Esophagus squamous epithelium (tissue), 5 donors: Measurements from ENCODE around the gene BUB1. TPM values are rescaled to one million over a fixed set of nuclear protein-coding genes. Genes with fewer than 3 reads are reported as not detected.
A peak's percentile ranks its signal among the peaks of the same experiment; 100 is the strongest.
"Not testable (repeated sequence)": the region's sequence is repeated elsewhere in the genome, so short reads cannot be mapped to it uniquely, and the experiment has no call there.

ENCODE experiments used
- DNase-seq: peaks from one replicate; lab custom pipeline; 2025; lab: John Stamatoyannopoulos, UW
- H3K27ac ChIP-seq, 4 donors: fragments of 200-600 bp; sonication (generic); one replicate each; pipeline ENCODE4 v1.5.1; 2016 to 2019; ENCODE audit warnings: mild to moderate bottlenecking in 1 of 4
- H3K27me3 ChIP-seq, 4 donors: fragments of 200-600 bp; sonication (generic); 1 replicate in 3 of 4; 2 replicates in 1 of 4; pipeline versions ENCODE4 v1.5.1 to v1.6.0; 2017 to 2021; ENCODE audit warnings: antibody characterized with exemption in 1 of 4
- H3K36me3 ChIP-seq, 3 donors: fragments of 200-600 bp; sonication (generic); one replicate each; pipeline ENCODE4 v1.5.1; 2016 to 2019
- H3K4me1 ChIP-seq, 3 donors: fragments of 200-600 bp; sonication (generic); one replicate each; pipeline ENCODE4 v1.5.1; 2017 to 2019
- H3K4me3 ChIP-seq, 4 donors: fragments of 200-600 bp; sonication (generic); 1 replicate in 3 of 4; 2 replicates in 1 of 4; pipeline ENCODE4 v1.5.1; 2016 to 2019; ENCODE audit warnings: mild to moderate bottlenecking in 2 of 4, moderate library complexity in 1 of 4
- H3K9me3 ChIP-seq, 3 donors: fragments of 200-600 bp; sonication (generic); one replicate each; pipeline ENCODE4 v1.5.1; 2016 to 2019
- CTCF ChIP-seq, 6 experiments: fragments of 450-650 bp in 4 of 6; fragments of 200-600 bp in 2 of 6; sonication (generic) in 2 of 6; IDR thresholded peaks; one replicate each; pipeline ENCODE4 v1.5.1; 2016 to 2019; ENCODE audit warnings: antibody characterized with exemption in 6 of 6, mild to moderate bottlenecking in 4 of 6, moderate library complexity in 4 of 6
- POLR2A ChIP-seq, 4 donors: fragments of 450-650 bp; IDR thresholded peaks; one replicate each; pipeline ENCODE4 v1.6.1; 2017; ENCODE audit warnings: antibody characterized with exemption in 4 of 4, mild to moderate bottlenecking in 4 of 4, moderate library complexity in 3 of 4
- WGBS, 2 donors: methylation state at CpG; one replicate each; pipeline ENCODE4 v1.1.5; 2018; 5-methylcytosine and 5-hydroxymethylcytosine counted together
- intact Hi-C: fragments of 100-400 bp; cut with DNase I; formaldehyde crosslinking; loops from one replicate; pipeline ENCODE4 v1.15.0; 2022
- total RNA-seq, 4 donors: library from RNA; depleted of rRNA; stranded (reverse); fragments of >200 nt; gene quantifications; one replicate each; pipeline ENCODE4 v1.1.0, GENCODE V29; 2016
- donor health status: DM: yes; HTN: yes; CAD: no.

The BUB1 gene
- total RNA-seq, 4 donors from 2014 or later, result 4.9 to 26.5 (median 11.6) TPM

GRCh38 chr2:110638004-110638403 is 39.9 kb downstream of the BUB1 start:
- no peaks in the 10 kb centered on the region for H3K4me1 ChIP-seq
- no peaks in the 10 kb centered on the region for H3K9me3 ChIP-seq
- WGBS, 2 donors, result 80 to 92% methylated on average over 1 of the region's 1 CpG
- intact Hi-C loops, result no loop called here
- H3K4me3 ChIP-seq, result no peak overlapping the region
- H3K27me3 ChIP-seq, result no peaks in the 10 kb centered on the region
- DNase-seq, result no peak
- TF ChIP-seq POLR2A (IDR thresholded peaks at IDR 0.05) (no peak), CTCF (IDR thresholded peaks at IDR 0.05) (no peak)
- H3K27ac ChIP-seq, result no peak overlapping the region
- peaks cover 0 to 9% (median 0%) of the 10 kb centered on the region in 3 donors for H3K36me3 ChIP-seq

- intact Hi-C loops, result no loop called here
- no peak for DNase-seq
- 61 to 74% methylated on average over 1 of the region's 1 CpG for WGBS, 2 donors
- Histone ChIP-seq H3K9me3 (no peaks in the 10 kb centered on the region), H3K27ac (no peak overlapping the region), H3K36me3 (peaks cover 0 to 5% (median 0%) of the 10 kb centered on the region in 3 donors), H3K4me1 (no peaks in the 10 kb centered on the region), H3K27me3 (no peaks in the 10 kb centered on the region), H3K4me3 (no peak overlapping the region)
- no peak for TF ChIP-seq POLR2A (IDR thresholded peaks at IDR 0.05)
- TF ChIP-seq CTCF (IDR thresholded peaks at IDR 0.05), result no peak
Observed at GRCh38 chr2:110637093-110637492, 40.8 kb downstream of the BUB1 start.

GRCh38 chr2:110635949-110636628 is 41.8 kb downstream of the BUB1 start:
- H3K4me1 ChIP-seq, result not testable (repeated sequence)
- WGBS, 2 donors, result 88 to 98% methylated on average over 4 of the region's 4 CpGs

GRCh38 chr2:110627348-110627747 is 50.5 kb downstream of the BUB1 start:
- H3K36me3 ChIP-seq, intact Hi-C loops: not testable (repeated sequence)

More at GRCh38 chr2:110635949-110636628, 41.8 kb downstream of the BUB1 start:
- H3K36me3 ChIP-seq, H3K27ac ChIP-seq, H3K4me3 ChIP-seq, intact Hi-C loops, H3K27me3 ChIP-seq, DNase-seq, H3K9me3 ChIP-seq: not testable (repeated sequence)

GRCh38 chr2:110619326-110619939 is 58.4 kb downstream of the BUB1 start:
- H3K27ac ChIP-seq, H3K36me3 ChIP-seq, H3K4me1 ChIP-seq, DNase-seq, H3K9me3 ChIP-seq, intact Hi-C loops, H3K27me3 ChIP-seq, H3K4me3 ChIP-seq: not testable (repeated sequence)
- 63% methylated on average over 1 to 2 of the region's 9 CpGs for WGBS, 2 donors

More at GRCh38 chr2:110627348-110627747, 50.5 kb downstream of the BUB1 start:
- not testable (repeated sequence) for H3K27ac ChIP-seq, H3K4me3 ChIP-seq, H3K4me1 ChIP-seq, H3K27me3 ChIP-seq, H3K9me3 ChIP-seq, DNase-seq
- 93 to 94% methylated on average over 1 of the region's 1 CpG for WGBS, 2 donors

- no CpG with 5 or more reads among the region's 1 CpG for WGBS, 2 donors
- DNase-seq, H3K4me3 ChIP-seq, H3K9me3 ChIP-seq, H3K27me3 ChIP-seq, intact Hi-C loops, H3K27ac ChIP-seq, H3K36me3 ChIP-seq, H3K4me1 ChIP-seq: not testable (repeated sequence)
Observed at GRCh38 chr2:110613927-110614326, 63.9 kb downstream of the BUB1 start.

GRCh38 chr2:110610613-110611250 is 67.1 kb downstream of the BUB1 start:
- H3K27me3 ChIP-seq, H3K36me3 ChIP-seq, H3K9me3 ChIP-seq, H3K4me1 ChIP-seq, DNase-seq, H3K27ac ChIP-seq, intact Hi-C loops: not testable (repeated sequence)
- WGBS, 2 donors, result no CpG with 5 or more reads among the region's 94 CpGs
- H3K4me3 ChIP-seq, result peak overlapping the region in 3 of 4 donors; percentile 17 to 43 (median 31)

GRCh38 chr2:110609843-110610612 is 67.8 kb downstream of the BUB1 start:
- WGBS, 2 donors, result no CpG with 5 or more reads among the region's 45 CpGs
- H3K27me3 ChIP-seq, H3K36me3 ChIP-seq, H3K4me1 ChIP-seq, DNase-seq, H3K9me3 ChIP-seq, H3K27ac ChIP-seq, intact Hi-C loops: not testable (repeated sequence)
- H3K4me3 ChIP-seq, result peak overlapping the region in 3 of 4 donors; percentile 17 to 43 (median 31)

GRCh38 chr2:110608788-110609502 is 68.9 kb downstream of the BUB1 start:
- no CpG with 5 or more reads among the region's 8 CpGs for WGBS, 2 donors
- DNase-seq, H3K4me1 ChIP-seq, H3K27me3 ChIP-seq, H3K36me3 ChIP-seq, H3K27ac ChIP-seq, intact Hi-C loops, H3K4me3 ChIP-seq, H3K9me3 ChIP-seq: not testable (repeated sequence)

- H3K27ac ChIP-seq, H3K4me3 ChIP-seq, H3K27me3 ChIP-seq, H3K4me1 ChIP-seq, intact Hi-C loops, H3K36me3 ChIP-seq, H3K9me3 ChIP-seq, DNase-seq: not testable (repeated sequence)
- no CpG with 5 or more reads among the region's 12 CpGs for WGBS, 2 donors
Observed at GRCh38 chr2:110605057-110605456, 72.8 kb downstream of the BUB1 start.
